OCI-LY3 (cell line): ENCODE results near the gene SLC5A3.

Experiments
- H2AFZ ChIP-seq: fragments of 200-600, 300-600 bp; shearing (Covaris generic); 2 replicates; pipeline ENCODE4 v1.6.0; 2014; ENCODE audit warnings: antibody characterized with exemption, low read depth, low read length
- H3K27ac ChIP-seq: fragments of 200-600, 300-600 bp; sonication (generic); 2 replicates; pipeline ENCODE4 v1.5.1; 2014; ENCODE audit warnings: mild to moderate bottlenecking, low read length, moderate library complexity, mixed read lengths
- H3K27me3 ChIP-seq: fragments of 200-600, 300-600 bp; sonication (generic); 2 replicates; pipeline ENCODE4 v1.6.1; 2014; ENCODE audit warnings: low read depth, low read length, mixed read lengths
- H3K36me3 ChIP-seq: fragments of 200-600, 300-600 bp; sonication (generic); replicated peaks from 2 replicates; pipeline ENCODE3; 2014; ENCODE audit warnings: low read depth, low read length, mixed read lengths
- H3K4me1 ChIP-seq: fragments of 300-600, 200-600 bp; sonication (generic); 2 replicates; pipeline ENCODE4 v1.6.1; 2014; ENCODE audit warnings: low read length, mixed read lengths
- H3K4me2 ChIP-seq: fragments of 200-600, 300-600 bp; sonication (generic); 2 replicates; pipeline ENCODE4 v1.6.1; 2014; ENCODE audit warnings: low read length, mixed read lengths
- H3K4me3 ChIP-seq: fragments of 300-600, 200-600 bp; sonication (generic); 2 replicates; pipeline ENCODE4 v1.5.1; 2014; ENCODE audit warnings: antibody characterized with exemption, mild to moderate bottlenecking, low read length, moderate library complexity
- H3K79me2 ChIP-seq: fragments of 300-600, 200-600 bp; shearing (Covaris generic); 2 replicates; pipeline ENCODE4 v1.6.1; 2014; ENCODE audit warnings: mild to moderate bottlenecking, low read length, mixed read lengths
- H3K9ac ChIP-seq: fragments of 300-600, 200-600 bp; shearing (Covaris generic); 2 replicates; pipeline ENCODE4 v1.6.0; 2014; ENCODE audit warnings: mild to moderate bottlenecking, low read length, moderate library complexity
- H3K9me3 ChIP-seq: fragments of 200-600, 300-600 bp; shearing (Covaris generic); 2 replicates; pipeline ENCODE4 v1.6.1; 2014; ENCODE audit warnings: low read length, mixed read lengths; ENCODE audit not compliant: insufficient read depth
- H4K20me1 ChIP-seq: fragments of 200-600, 300-600 bp; sonication (generic); 2 replicates; pipeline ENCODE4 v1.6.1; 2016; ENCODE audit warnings: low read length, mixed read lengths; ENCODE audit not compliant: insufficient read depth
- EZH2phosphoT487 ChIP-seq: fragments of 200-600 bp; shearing (Covaris generic); IDR thresholded peaks from 2 replicates; pipeline ENCODE4 v1.6.1; 2018; ENCODE audit warnings: antibody characterized with exemption, mixed run types, low read depth
- TF ChIP-seq, protein P1 (sequence below): fragments of 200-600, 300-600 bp; sonication (generic); IDR thresholded peaks from 2 replicates; pipeline ENCODE4 v1.5.1; 2014; ENCODE audit warnings: antibody characterized with exemption, low read length, low read depth

The SLC5A3 gene

DNA sequence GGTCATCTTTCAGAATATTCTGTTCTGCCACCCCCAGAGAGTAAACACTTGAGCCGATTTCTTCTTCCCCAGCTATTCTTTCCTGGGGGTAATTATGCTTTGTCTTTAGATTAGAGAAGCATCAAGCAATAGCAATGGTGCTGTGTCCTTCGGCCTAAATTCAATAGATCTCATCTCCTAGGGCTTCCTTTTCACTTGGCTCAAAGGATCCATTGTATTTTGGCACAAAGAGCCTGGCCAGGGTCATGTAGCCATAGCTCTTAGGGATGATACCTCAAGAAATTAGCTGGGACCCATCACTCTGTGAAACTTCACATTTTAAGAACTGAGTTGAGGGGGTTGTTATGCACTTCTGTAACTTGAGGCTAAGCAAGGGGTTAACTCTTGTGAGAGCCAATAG, 27.0 kb downstream of the SLC5A3 start:
- Histone ChIP-seq H2AFZ (no peak overlapping the region), H3K36me3 (peaks cover 25% of the 10 kb centered on the region), H4K20me1 (peaks cover 21% of the 10 kb centered on the region; the same call in 1 of the 2 replicates), H3K27me3 (no peaks in the 10 kb centered on the region), H3K27ac (no peak overlapping the region), H3K79me2 (peaks cover 80% of the 10 kb centered on the region), H3K9me3 (no peaks in the 10 kb centered on the region), H3K4me3 (no peak overlapping the region), H3K4me2 (no peak overlapping the region), H3K4me1 (peaks cover 8% of the 10 kb centered on the region), H3K9ac (no peak overlapping the region)
- TF ChIP-seq, protein P1, sequence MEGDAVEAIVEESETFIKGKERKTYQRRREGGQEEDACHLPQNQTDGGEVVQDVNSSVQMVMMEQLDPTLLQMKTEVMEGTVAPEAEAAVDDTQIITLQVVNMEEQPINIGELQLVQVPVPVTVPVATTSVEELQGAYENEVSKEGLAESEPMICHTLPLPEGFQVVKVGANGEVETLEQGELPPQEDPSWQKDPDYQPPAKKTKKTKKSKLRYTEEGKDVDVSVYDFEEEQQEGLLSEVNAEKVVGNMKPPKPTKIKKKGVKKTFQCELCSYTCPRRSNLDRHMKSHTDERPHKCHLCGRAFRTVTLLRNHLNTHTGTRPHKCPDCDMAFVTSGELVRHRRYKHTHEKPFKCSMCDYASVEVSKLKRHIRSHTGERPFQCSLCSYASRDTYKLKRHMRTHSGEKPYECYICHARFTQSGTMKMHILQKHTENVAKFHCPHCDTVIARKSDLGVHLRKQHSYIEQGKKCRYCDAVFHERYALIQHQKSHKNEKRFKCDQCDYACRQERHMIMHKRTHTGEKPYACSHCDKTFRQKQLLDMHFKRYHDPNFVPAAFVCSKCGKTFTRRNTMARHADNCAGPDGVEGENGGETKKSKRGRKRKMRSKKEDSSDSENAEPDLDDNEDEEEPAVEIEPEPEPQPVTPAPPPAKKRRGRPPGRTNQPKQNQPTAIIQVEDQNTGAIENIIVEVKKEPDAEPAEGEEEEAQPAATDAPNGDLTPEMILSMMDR: no peak
- no peak for TF ChIP-seq EZH2phosphoT487

DNA sequence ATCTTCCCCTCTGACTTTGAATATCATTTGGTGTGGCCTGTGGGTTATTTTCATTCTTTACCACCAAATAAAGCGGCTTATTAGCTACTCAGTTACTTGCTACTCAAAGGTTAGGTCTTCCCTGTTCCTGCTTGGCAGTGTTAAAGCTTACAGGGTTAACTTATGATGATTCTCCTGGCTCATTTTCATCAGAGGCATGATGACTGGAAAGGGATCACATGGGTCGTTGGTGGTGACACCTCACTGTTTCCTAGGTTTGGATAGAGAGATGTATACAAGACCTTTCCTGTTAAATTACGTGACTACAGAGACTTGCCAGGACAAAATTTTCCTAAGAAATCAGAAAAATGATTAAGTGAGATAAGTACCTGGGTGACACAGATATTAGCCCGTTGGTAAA, 27.4 kb downstream of the SLC5A3 start:
- Histone ChIP-seq H3K4me1 (peaks cover 8% of the 10 kb centered on the region), H3K27me3 (no peaks in the 10 kb centered on the region), H2AFZ (no peak overlapping the region), H4K20me1 (peaks cover 21% of the 10 kb centered on the region; the same call in 1 of the 2 replicates), H3K36me3 (peaks cover 21% of the 10 kb centered on the region), H3K4me3 (no peak overlapping the region), H3K27ac (no peak overlapping the region), H3K79me2 (peaks cover 75% of the 10 kb centered on the region), H3K9me3 (no peaks in the 10 kb centered on the region), H3K9ac (no peak overlapping the region), H3K4me2 (no peak overlapping the region)
- TF ChIP-seq, protein P1: no peak
- TF ChIP-seq EZH2phosphoT487: no peak

DNA sequence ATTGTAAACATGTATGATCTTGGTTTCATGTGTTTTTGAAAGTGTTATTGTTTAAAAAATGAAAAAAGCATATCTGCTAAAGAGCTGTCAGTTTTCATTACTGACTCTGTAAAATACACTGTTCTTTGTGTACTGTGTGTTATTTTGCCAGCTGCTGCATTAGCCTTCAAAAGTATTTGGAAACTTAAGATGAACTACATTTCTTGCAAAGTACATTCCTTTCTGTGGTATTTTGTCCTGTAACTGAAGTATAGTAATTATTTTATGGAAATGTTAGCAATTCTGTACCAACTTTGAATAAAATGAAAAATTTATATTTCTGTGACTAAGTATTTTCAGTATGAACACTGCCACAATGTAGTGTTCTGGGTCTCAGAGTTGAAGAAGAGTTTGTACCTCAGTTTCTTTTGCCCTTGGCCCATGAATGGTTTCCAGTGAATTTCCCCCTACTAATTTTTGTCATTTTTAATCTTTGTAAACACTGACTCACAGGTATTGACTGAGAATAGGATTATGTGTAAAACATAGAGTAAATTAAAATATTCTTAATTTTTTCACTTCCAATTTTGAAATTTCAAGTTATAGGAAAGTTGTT, 32.7 kb downstream of the SLC5A3 start:
- H4K20me1 ChIP-seq: peaks cover 4% of the 10 kb centered on the region; the same call in 1 of the 2 replicates
- no peak for TF ChIP-seq EZH2phosphoT487
- TF ChIP-seq, protein P1: no peak
- no peak overlapping the region for H3K4me3 ChIP-seq
- H2AFZ ChIP-seq: no peak overlapping the region
- no peaks in the 10 kb centered on the region for H3K27me3 ChIP-seq
- H3K36me3 ChIP-seq: peaks cover 4% of the 10 kb centered on the region
- no peak overlapping the region for H3K27ac ChIP-seq
- H3K9me3 ChIP-seq: no peaks in the 10 kb centered on the region
- no peak overlapping the region for H3K9ac ChIP-seq
- H3K4me2 ChIP-seq: no peak overlapping the region
- no peaks in the 10 kb centered on the region for H3K4me1 ChIP-seq
- peaks cover 28% of the 10 kb centered on the region for H3K79me2 ChIP-seq

DNA sequence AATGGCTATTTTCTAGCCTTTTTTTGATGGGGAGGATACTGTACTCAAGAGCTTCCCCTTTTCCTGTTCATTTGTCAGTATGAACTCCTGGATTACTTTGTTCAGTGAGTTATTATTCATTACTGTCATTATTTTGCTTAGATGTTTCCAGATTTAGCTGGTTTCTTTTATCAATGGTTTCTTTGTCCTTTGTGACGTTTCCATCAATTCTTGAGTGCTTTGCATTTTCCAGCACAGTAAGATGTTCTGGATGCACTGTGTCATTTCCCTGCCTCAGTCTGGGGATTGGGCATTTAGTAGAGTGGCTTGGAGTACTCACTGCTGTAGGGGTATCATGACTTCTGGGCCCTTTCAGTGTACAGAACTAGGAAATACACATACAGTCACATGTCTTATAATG, 34.2 kb downstream of the SLC5A3 start:
- TF ChIP-seq, protein P1: no peak
- TF ChIP-seq EZH2phosphoT487: no peak
- Histone ChIP-seq H3K27ac (no peak overlapping the region), H3K36me3 (peaks cover 4% of the 10 kb centered on the region), H4K20me1 (no peaks in the 10 kb centered on the region; the same call in 1 of the 2 replicates), H3K4me2 (no peak overlapping the region), H3K4me3 (no peak overlapping the region), H3K27me3 (no peaks in the 10 kb centered on the region), H3K9ac (no peak overlapping the region), H3K9me3 (no peaks in the 10 kb centered on the region), H3K79me2 (peaks cover 13% of the 10 kb centered on the region), H3K4me1 (no peaks in the 10 kb centered on the region), H2AFZ (no peak overlapping the region)
